Activated CD8-positive, alpha-beta memory T cell treated with anti-CD3 and anti-CD28 coated beads for 4 hours (primary cell): Measurements from ENCODE around the gene GYPA.
"Not testable (repeated sequence)": the region's sequence is repeated elsewhere in the genome, so short reads cannot be mapped to it uniquely, and the experiment has no call there.

Experiments
- DNase-seq, 2 donors: peaks; one replicate each; pipeline ENCODE4 v3.0.0-alpha.2; 2020; ENCODE audit warnings: low read depth in 2 of 2

The GYPA gene

GRCh38 chr4:144140594-144141295 is at the start of gene GYPA:
TSS of gene GYPA (minus strand) at chr4:144140718. CDS start at chr4:144140635, 83 bp downstream.
- not testable (repeated sequence) for DNase-seq

GRCh38 chr4:144190009-144190408 is 49.5 kb upstream of the GYPA start:
- no peak for DNase-seq

GRCh38 chr4:144189121-144189520 is 48.6 kb upstream of the GYPA start:
- DNase-seq: no peak

- no peak for DNase-seq
These were observed 44.6 kb upstream of the GYPA start for GRCh38 chr4:144185086-144185485.

- DNase-seq: no peak
These were observed 42.6 kb upstream of the GYPA start for GRCh38 chr4:144183165-144183564.

GRCh38 chr4:144181391-144181790 is 40.9 kb upstream of the GYPA start:
- no peak for DNase-seq

GRCh38 chr4:144179152-144179739 is 38.7 kb upstream of the GYPA start:
- DNase-seq: no peak

- DNase-seq: no peak
These were observed 37.9 kb upstream of the GYPA start for GRCh38 chr4:144178414-144178813.

GRCh38 chr4:144176476-144176875 is 36.0 kb upstream of the GYPA start:
- no peak for DNase-seq

- no peak for DNase-seq
These were observed 34.0 kb upstream of the GYPA start for GRCh38 chr4:144174401-144175067.

- no peak for DNase-seq
These were observed 31.2 kb upstream of the GYPA start for GRCh38 chr4:144171697-144172096.

- DNase-seq: no peak
These were observed 28.7 kb upstream of the GYPA start for GRCh38 chr4:144169211-144169610.

GRCh38 chr4:144154044-144154443 is 13.5 kb upstream of the GYPA start:
- DNase-seq: no peak

GRCh38 chr4:144142690-144143326 is 2.3 kb upstream of the GYPA start:
- DNase-seq: not testable (repeated sequence)

GRCh38 chr4:144141493-144141892 is 975 bp upstream of the GYPA start:
- DNase-seq: no peak

GRCh38 chr4:144139991-144140390 is 527 bp downstream of the GYPA start:
- not testable (repeated sequence) for DNase-seq

- not testable (repeated sequence) for DNase-seq
These were observed 971 bp downstream of the GYPA start for GRCh38 chr4:144139547-144139946.

- not testable (repeated sequence) for DNase-seq
These were observed 2.3 kb downstream of the GYPA start for GRCh38 chr4:144138239-144138638.

- DNase-seq: not testable (repeated sequence)
These were observed 3.2 kb downstream of the GYPA start for GRCh38 chr4:144137137-144137931.

- not testable (repeated sequence) for DNase-seq
These were observed 4.3 kb downstream of the GYPA start for GRCh38 chr4:144136189-144136588.

- DNase-seq: not testable (repeated sequence)
These were observed 10.4 kb downstream of the GYPA start for GRCh38 chr4:144130167-144130566.
